Ureter (tissue), 1 donor: ENCODE data around the gene HOXA6. TPM values are rescaled to one million over a fixed set of nuclear protein-coding genes. Genes with fewer than 3 reads are reported as not detected.

Experiments used
- DNase-seq: peaks from one replicate; pipeline ENCODE4 v3.0.0-alpha.2; 2020; ENCODE audit warnings: low spot score
- total RNA-seq: library from RNA; stranded (reverse); gene quantifications from one replicate; pipeline ENCODE4 v1.2.4, GENCODE V29; 2023
- donor health status: DM: yes; HTN: yes; CAD: no.

The HOXA6 gene
- total RNA-seq, 1 donor from 2014 or later: 8.5 TPM

GRCh38 chr7:27173956-27174873, 26.6 kb upstream of the HOXA6 start, which contains the start of gene HOXA10:
HOXA10 (minus strand) TSS chr7:27174320; CDS start chr7:27174306, 14 bp downstream.
- peak; percentile 76 for DNase-seq

GRCh38 chr7:27173511-27173955, 26.0 kb upstream of the HOXA6 start:
- peak; percentile 53 for DNase-seq

GRCh38 chr7:27172823-27173510, 25.4 kb upstream of the HOXA6 start:
- DNase-seq: peak; percentile 93

- DNase-seq: peak; percentile 45
These were observed 24.8 kb upstream of the HOXA6 start for GRCh38 chr7:27172315-27172774.

- peak; percentile 41 for DNase-seq
These were observed 24.2 kb upstream of the HOXA6 start for GRCh38 chr7:27171637-27172314.

GRCh38 chr7:27171325-27171636, 23.7 kb upstream of the HOXA6 start:
- no peak for DNase-seq

GRCh38 chr7:27170426-27171324, 23.1 kb upstream of the HOXA6 start:
- no peak for DNase-seq

- no peak for DNase-seq
These were observed 22.3 kb upstream of the HOXA6 start for GRCh38 chr7:27169658-27170425.

GRCh38 chr7:27168265-27168947, 20.8 kb upstream of the HOXA6 start:
- no peak for DNase-seq

- no peak for DNase-seq
These were observed 20.3 kb upstream of the HOXA6 start for GRCh38 chr7:27167916-27168264.

- no peak for DNase-seq
These were observed 19.2 kb upstream of the HOXA6 start for GRCh38 chr7:27166531-27167505.

- DNase-seq: no peak
These were observed 18.5 kb upstream of the HOXA6 start for GRCh38 chr7:27165996-27166530.

- DNase-seq: peak; percentile 87
These were observed 17.8 kb upstream of the HOXA6 start, which contains the start of gene HOXA9 for GRCh38 chr7:27165089-27165995. HOXA9 (minus strand) TSS chr7:27165537; CDS start chr7:27165457, 80 bp downstream.

GRCh38 chr7:27164367-27165088, 17.0 kb upstream of the HOXA6 start:
- no peak for DNase-seq

- no peak for DNase-seq
These were observed 16.4 kb upstream of the HOXA6 start for GRCh38 chr7:27164045-27164366.

GRCh38 chr7:27163288-27164044, 15.9 kb upstream of the HOXA6 start:
- DNase-seq: no peak
